ENCODE results near the gene TMEM63A. TPM values are rescaled to one million over a fixed set of nuclear protein-coding genes. Genes with fewer than 3 reads are reported as not detected.

The TMEM63A gene
- total and polyA plus RNA-seq, 2 of the 13 experiments (the other 11 are each of a cell fraction or from before 2014, with no cell fraction given): 23.9 to 53.3 TPM

- TF ChIP-seq ZNF790 (CRISPR knock-in tag; IDR thresholded peaks at IDR 0.05; ENCODE audit: borderline replicate concordance) (no peak), ZZZ3 (CRISPR knock-in tag; IDR thresholded peaks at IDR 0.05; ENCODE audit: borderline replicate concordance) (no peak), ZFP90 (CRISPR knock-in tag; IDR thresholded peaks at IDR 0.05; ENCODE audit: borderline replicate concordance) (no peak), AGO1 (IDR thresholded peaks at IDR 0.05; ENCODE audit: low read depth, low read length, poor library complexity, severe bottlenecking) (peak; percentile 78), NFE2L1 (CRISPR knock-in tag; IDR thresholded peaks at IDR 0.05; ENCODE audit: borderline replicate concordance) (no peak), JUN (CRISPR knock-in tag; IDR thresholded peaks at IDR 0.05) (0 out of 2 replicates have a peak, but pooled peaks have one; percentile 43), ELF3 (CRISPR knock-in tag; IDR thresholded peaks at IDR 0.05) (no peak), PITX1 (CRISPR knock-in tag; IDR thresholded peaks at IDR 0.05) (no peak), MTA3 (CRISPR knock-in tag; IDR thresholded peaks at IDR 0.05) (no peak), KAT8 (CRISPR knock-in tag; IDR thresholded peaks at IDR 0.05) (no peak), ZKSCAN1 (IDR thresholded peaks at IDR 0.05; ENCODE audit: low read length) (no peak), ZFX (CRISPR knock-in tag; IDR thresholded peaks at IDR 0.05; ENCODE audit: low read depth) (peak; percentile 54), U2AF1 (optimal IDR thresholded peaks at IDR 0.05; ENCODE audit: low read depth, low read length) (no peak), MTERF4 (CRISPR knock-in tag; IDR thresholded peaks at IDR 0.05) (no peak), ZNF776 (CRISPR knock-in tag; IDR thresholded peaks at IDR 0.05) (no peak), MTA1 (CRISPR knock-in tag; IDR thresholded peaks at IDR 0.05; ENCODE audit: borderline replicate concordance) (no peak), TCF12 (IDR thresholded peaks at IDR 0.05) (no peak), TCF12 (CRISPR knock-in tag; IDR thresholded peaks at IDR 0.05) (no peak), ZNF275 (CRISPR knock-in tag; IDR thresholded peaks at IDR 0.05; ENCODE audit: borderline replicate concordance) (no peak), E2F2 (CRISPR knock-in tag; IDR thresholded peaks at IDR 0.05; ENCODE audit: borderline replicate concordance) (no peak), PRDM15 (CRISPR knock-in tag; IDR thresholded peaks at IDR 0.05) (no peak), SETDB1 (CRISPR knock-in tag; IDR thresholded peaks at IDR 0.05; ENCODE audit: borderline replicate concordance) (no peak), ZNF317 (CRISPR knock-in tag; IDR thresholded peaks at IDR 0.05) (no peak), SRSF1 (optimal IDR thresholded peaks at IDR 0.05; ENCODE audit: low read depth, low read length) (peak; percentile 29)
Observed at GRCh38 chr1:225845571-225846259, 36.5 kb downstream of the TMEM63A start (continued).

All from HepG2 (cell line).